HEK293T (cell line): ENCODE data around the gene ZDHHC17.

Source experiments
- CTCF ChIA-PET: fragments of 350-600 bp; formaldehyde crosslinking; extraction: SDS; loops from one replicate; lab custom pipeline; 2021; ENCODE audit warnings: antibody characterized with exemption, inconsistent platforms; lab: Yijun Ruan, JAX
- POLR2A ChIA-PET: fragments of 350-600 bp; formaldehyde crosslinking; extraction: SDS; loops from one replicate; lab custom pipeline; 2020; ENCODE audit warnings: antibody characterized with exemption, inconsistent platforms; lab: Yijun Ruan, JAX
- DNase-seq: peaks from one replicate; pipeline ENCODE4 v3.0.0; 2012; ENCODE audit warnings: mixed read lengths; ENCODE audit errors: extremely low spot score
- ARNT ChIP-seq: fragments of 450-650 bp; IDR thresholded peaks from 2 replicates; pipeline ENCODE4 v1.6.1; 2017; ENCODE audit warnings: mild to moderate bottlenecking
- BHLHE40 ChIP-seq: fragments of 450-650 bp; IDR thresholded peaks from 2 replicates; pipeline ENCODE4 v1.6.1; 2016; ENCODE audit warnings: mild to moderate bottlenecking, moderate library complexity, borderline replicate concordance
- CTBP1 ChIP-seq: fragments of 450-650 bp; IDR thresholded peaks from 2 replicates; pipeline ENCODE4 v1.6.1; 2016; ENCODE audit warnings: borderline replicate concordance
- ELF4 ChIP-seq: fragments of 450-650 bp; IDR thresholded peaks from 2 replicates; pipeline ENCODE4 v1.6.1; 2017; ENCODE audit warnings: antibody characterized with exemption
- FOXA1 ChIP-seq: fragments of 450-650 bp; IDR thresholded peaks from 2 replicates; pipeline ENCODE4 v1.6.1; 2016; ENCODE audit warnings: mild to moderate bottlenecking
- FOXK2 ChIP-seq: fragments of 450-650 bp; IDR thresholded peaks from 2 replicates; pipeline ENCODE4 v1.6.1; 2016; ENCODE audit warnings: mild to moderate bottlenecking
- FOXM1 ChIP-seq: fragments of 450-650 bp; IDR thresholded peaks from 2 replicates; pipeline ENCODE4 v1.6.1; 2017; ENCODE audit warnings: mild to moderate bottlenecking, borderline replicate concordance
- HDGF ChIP-seq: fragments of 450-650 bp; IDR thresholded peaks from 2 replicates; pipeline ENCODE4 v1.6.1; 2017; ENCODE audit warnings: antibody characterized with exemption, borderline replicate concordance
- L3MBTL2 ChIP-seq: fragments of 450-650 bp; conservative IDR thresholded peaks from 2 replicates; pipeline ENCODE4 v1.6.1; 2016; ENCODE audit warnings: mild to moderate bottlenecking
- LEF1 ChIP-seq: fragments of 450-650 bp; IDR thresholded peaks from 2 replicates; pipeline ENCODE4 v1.6.1; 2017; ENCODE audit warnings: mild to moderate bottlenecking, borderline replicate concordance
- NFRKB ChIP-seq: fragments of 450-650 bp; IDR thresholded peaks from 2 replicates; pipeline ENCODE4 v1.6.1; 2016; ENCODE audit warnings: mild to moderate bottlenecking, moderate library complexity
- SP1 ChIP-seq: fragments of 450-650 bp; IDR thresholded peaks from 2 replicates; pipeline ENCODE4 v1.6.1; 2017
- SUZ12 ChIP-seq: fragments of 450-650 bp; IDR thresholded peaks from 2 replicates; pipeline ENCODE4 v1.6.1; 2016; ENCODE audit warnings: mild to moderate bottlenecking
- TARDBP ChIP-seq: fragments of 450-650 bp; IDR thresholded peaks from 2 replicates; pipeline ENCODE4 v1.6.1; 2016
- ZNF384 ChIP-seq: fragments of 450-650 bp; IDR thresholded peaks from 2 replicates; pipeline ENCODE4 v1.6.1; 2016
- TF ChIP-seq, protein P1 (sequence below): fragments of 450-650 bp; IDR thresholded peaks from 2 replicates; pipeline ENCODE4 v1.6.1; 2016

The ZDHHC17 gene

GRCh38 chr12:76802060-76802459 lies 38.1 kb downstream of the ZDHHC17 start:
- POLR2A ChIA-PET, result no interaction called here
- DNase-seq, result no peak
- TF ChIP-seq SUZ12, result no peak
- TF ChIP-seq BHLHE40, result no peak
- TF ChIP-seq TARDBP, result no peak
- no peak for TF ChIP-seq L3MBTL2
- no peak for TF ChIP-seq CTBP1
- TF ChIP-seq SP1, result no peak
- no peak for TF ChIP-seq ELF4
- no peak for TF ChIP-seq ARNT
- TF ChIP-seq, protein P1, sequence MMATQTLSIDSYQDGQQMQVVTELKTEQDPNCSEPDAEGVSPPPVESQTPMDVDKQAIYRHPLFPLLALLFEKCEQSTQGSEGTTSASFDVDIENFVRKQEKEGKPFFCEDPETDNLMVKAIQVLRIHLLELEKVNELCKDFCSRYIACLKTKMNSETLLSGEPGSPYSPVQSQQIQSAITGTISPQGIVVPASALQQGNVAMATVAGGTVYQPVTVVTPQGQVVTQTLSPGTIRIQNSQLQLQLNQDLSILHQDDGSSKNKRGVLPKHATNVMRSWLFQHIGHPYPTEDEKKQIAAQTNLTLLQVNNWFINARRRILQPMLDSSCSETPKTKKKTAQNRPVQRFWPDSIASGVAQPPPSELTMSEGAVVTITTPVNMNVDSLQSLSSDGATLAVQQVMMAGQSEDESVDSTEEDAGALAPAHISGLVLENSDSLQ, result no peak
- TF ChIP-seq ZNF384, result no peak
- TF ChIP-seq FOXM1, result no peak
- TF ChIP-seq NFRKB, result no peak
- no peak for TF ChIP-seq FOXA1
- no peak for TF ChIP-seq HDGF
- TF ChIP-seq LEF1, result no peak
- no peak for TF ChIP-seq FOXK2
- CTCF ChIA-PET, result no interaction called here

GRCh38 chr12:76804435-76804976 lies 40.6 kb downstream of the ZDHHC17 start:
- peak; percentile 9 for DNase-seq
- TF ChIP-seq CTBP1 (no peak), ELF4 (no peak), L3MBTL2 (no peak), LEF1 (no peak), BHLHE40 (no peak), ARNT (no peak), TARDBP (no peak), FOXK2 (no peak), SUZ12 (no peak), ZNF384 (no peak)
- POLR2A ChIA-PET, result no interaction called here
- CTCF ChIA-PET, result interaction anchor here (1.2 kb wide), 1 partner anchor 206 kb away, joined by 3 read pairs; no protein-coding TSS in a partner anchor

- DNase-seq, result no peak
- no peak for TF ChIP-seq ARNT
- TF ChIP-seq SP1, result no peak
- no peak for TF ChIP-seq CTBP1
- no peak for TF ChIP-seq TARDBP
- TF ChIP-seq NFRKB, result no peak
- TF ChIP-seq FOXK2, result no peak
- no peak for TF ChIP-seq ZNF384
- no peak for TF ChIP-seq LEF1
- no peak for TF ChIP-seq BHLHE40
- TF ChIP-seq L3MBTL2, result no peak
- POLR2A ChIA-PET, result no interaction called here
- CTCF ChIA-PET, result no interaction called here
These were observed 46.9 kb downstream of the ZDHHC17 start for GRCh38 chr12:76810671-76811419.

DNA sequence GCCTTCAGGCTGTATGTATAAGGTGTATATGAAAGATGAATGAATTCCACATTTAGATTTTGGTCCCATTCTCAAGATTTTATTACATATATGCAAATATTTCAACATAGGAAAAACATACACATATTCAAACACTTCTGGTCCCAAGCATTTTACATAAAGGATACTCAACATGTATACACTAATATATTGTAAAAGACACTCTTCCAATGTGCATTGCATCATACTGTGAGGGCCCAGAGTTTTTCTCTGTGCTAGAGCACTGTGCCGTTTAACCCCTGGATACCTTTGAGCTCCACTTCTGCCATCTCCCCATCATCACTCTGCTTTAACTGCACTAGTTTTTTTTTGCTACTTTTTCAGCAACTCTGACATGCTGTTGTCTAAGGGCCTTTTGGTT lies 48.1 kb downstream of the ZDHHC17 start:
- CTCF ChIA-PET, result no interaction called here
- TF ChIP-seq ZNF384 (no peak), L3MBTL2 (no peak), BHLHE40 (no peak), CTBP1 (no peak), HDGF (no peak), TARDBP (no peak)
- no peak for DNase-seq
- POLR2A ChIA-PET, result no interaction called here

GRCh38 chr12:76813265-76813664 lies 49.4 kb downstream of the ZDHHC17 start:
- ChIA-PET CTCF (no interaction called here), POLR2A (no interaction called here)
- DNase-seq, result no peak
- TF ChIP-seq FOXA1 (no peak), SP1 (no peak), LEF1 (no peak), ZNF384 (no peak)
- TF ChIP-seq, protein P1, result no peak

DNA sequence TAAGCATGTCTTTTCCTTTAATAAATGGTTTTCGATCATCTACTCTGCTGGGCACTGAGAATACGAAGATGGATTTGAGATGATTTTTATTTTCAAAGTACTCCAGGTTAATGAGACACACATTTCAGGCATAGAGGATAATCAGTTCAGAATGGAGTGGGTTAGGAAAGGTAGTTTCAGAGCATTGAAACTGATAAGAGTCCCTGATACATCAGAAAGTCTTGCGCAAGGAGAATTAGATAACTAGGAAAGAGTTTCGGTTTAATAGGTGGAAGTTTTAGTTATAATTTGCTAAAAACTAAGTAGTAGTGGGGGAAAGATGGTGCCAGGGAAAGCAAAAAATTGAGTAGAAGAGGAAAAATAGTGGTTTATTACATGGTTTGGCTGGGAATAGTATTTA lies 50.1 kb downstream of the ZDHHC17 start:
- CTCF ChIA-PET, result no interaction called here

More for the DNA sequence above, 50.1 kb downstream of the ZDHHC17 start:
- TF ChIP-seq FOXA1 (no peak), FOXM1 (no peak), ARNT (no peak), CTBP1 (no peak), BHLHE40 (no peak), L3MBTL2 (no peak), FOXK2 (no peak), SP1 (no peak), SUZ12 (no peak), ZNF384 (no peak), NFRKB (no peak), TARDBP (no peak), ELF4 (no peak), LEF1 (no peak), HDGF (no peak)
- TF ChIP-seq, protein P1, result no peak
- POLR2A ChIA-PET, result no interaction called here
- no peak for DNase-seq
